ENCODE results near the gene CDK7.

DNA sequence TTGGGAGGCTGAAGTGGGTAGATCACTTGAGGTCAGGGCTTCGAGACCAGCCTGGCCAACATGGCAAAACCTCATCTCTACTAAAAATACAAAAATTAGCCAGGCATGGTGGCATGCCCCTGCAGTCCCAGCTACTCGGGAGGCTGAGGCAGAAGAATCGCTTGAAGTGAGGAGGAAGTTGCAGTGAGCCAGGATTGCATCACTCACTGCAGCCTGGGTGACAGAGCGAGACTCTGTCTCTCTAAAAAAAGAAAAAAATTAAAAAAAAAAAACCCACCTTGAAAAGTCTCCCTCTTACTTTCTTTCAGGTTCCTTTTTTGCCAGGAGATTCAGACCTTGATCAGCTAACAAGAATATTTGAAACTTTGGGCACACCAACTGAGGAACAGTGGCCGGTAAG is 34.2 kb downstream of the CDK7 start:
- TF ChIP-seq POLR2A (IDR thresholded peaks at IDR 0.05) (no peak), CTCF (IDR thresholded peaks at IDR 0.05) (no peak)

Data from thyroid gland (tissue), 4 donors.